Stimulated activated CD4-positive, alpha-beta T cell treated with anti-CD3 and anti-CD28 coated beads, TNF-alpha, amount 100 ng/mL, for 24 hours (primary cell): ENCODE data around the gene RPUSD3.
"Not testable (repeated sequence)": the region's sequence is repeated elsewhere in the genome, so short reads cannot be mapped to it uniquely, and the experiment has no call there.

Experiments used
- DNase-seq, 3 experiments: peaks; one replicate each; pipeline ENCODE4 v3.0.0-alpha.2; 2020; ENCODE audit warnings: low read depth in 3 of 3

The RPUSD3 gene

GRCh38 chr3:9865125-9865637 lies 21.4 kb upstream of the RPUSD3 start:
- not testable (repeated sequence) for DNase-seq

- no peak for DNase-seq
These were observed 20.6 kb upstream of the RPUSD3 start for GRCh38 chr3:9864200-9864927.

DNA sequence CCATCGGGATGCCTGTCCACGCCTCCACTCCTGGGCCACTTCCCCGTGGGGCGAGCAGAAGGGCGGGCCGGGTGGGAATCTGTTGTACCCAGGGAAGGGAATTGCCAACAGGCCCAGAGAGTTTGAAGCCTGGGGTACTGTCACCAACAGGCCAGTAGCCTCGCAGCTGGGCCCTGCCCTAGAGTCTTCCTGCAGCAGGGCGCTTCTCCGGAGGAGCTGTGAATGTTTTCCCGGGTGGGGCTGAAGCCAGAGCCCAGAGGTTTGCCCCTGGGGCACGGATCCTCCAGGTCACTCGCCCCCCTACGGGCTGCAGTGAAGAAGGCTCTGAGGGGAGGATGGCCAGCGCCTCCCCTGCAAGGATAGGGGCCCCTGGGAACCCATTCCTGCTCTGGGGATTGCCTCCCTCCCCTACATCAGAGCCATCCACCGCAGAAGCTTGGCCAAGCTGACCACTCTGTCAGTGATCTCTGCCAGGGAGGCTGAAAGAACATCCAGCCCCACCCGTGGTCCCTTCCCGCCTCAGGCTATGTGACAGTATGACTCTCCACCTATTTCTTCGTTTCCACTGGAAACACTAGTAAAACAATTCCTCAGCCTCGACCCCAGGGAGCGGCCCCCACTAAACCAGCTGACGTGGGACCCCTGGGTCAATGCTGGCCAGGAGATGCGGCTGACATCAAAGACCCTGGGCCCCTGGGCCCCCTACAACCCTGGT lies 19.4 kb upstream of the RPUSD3 start:
- DNase-seq: no peak

- peak in 1 of 3 experiments; percentile 21 for DNase-seq
These were observed 18.7 kb upstream of the RPUSD3 start for GRCh38 chr3:9862391-9863057.

DNA sequence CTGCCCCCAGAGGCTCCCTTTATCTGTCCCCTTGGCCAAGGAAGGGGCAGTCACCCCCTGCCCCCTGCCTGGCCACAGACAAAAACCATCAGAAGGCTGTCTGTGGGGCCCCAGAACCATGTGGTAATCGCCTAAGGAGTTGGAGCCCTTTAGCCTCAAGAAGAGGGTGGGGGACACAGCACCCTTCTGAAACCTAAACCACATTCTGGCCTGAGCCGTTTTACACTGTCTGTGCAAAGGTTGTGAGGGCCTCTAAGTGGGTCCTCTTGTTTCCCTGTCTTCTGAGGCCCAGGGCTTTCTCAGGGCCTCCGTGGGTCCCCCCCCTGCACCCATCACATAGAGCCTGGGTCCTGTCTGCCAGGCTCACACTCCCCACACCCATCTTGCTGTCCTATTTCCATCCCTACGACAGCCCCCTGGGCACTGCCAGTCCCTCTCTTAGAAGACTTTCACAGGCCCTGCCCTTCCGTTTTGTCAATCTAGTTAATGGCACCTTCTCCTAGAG lies 17.9 kb upstream of the RPUSD3 start:
- no peak for DNase-seq

DNA sequence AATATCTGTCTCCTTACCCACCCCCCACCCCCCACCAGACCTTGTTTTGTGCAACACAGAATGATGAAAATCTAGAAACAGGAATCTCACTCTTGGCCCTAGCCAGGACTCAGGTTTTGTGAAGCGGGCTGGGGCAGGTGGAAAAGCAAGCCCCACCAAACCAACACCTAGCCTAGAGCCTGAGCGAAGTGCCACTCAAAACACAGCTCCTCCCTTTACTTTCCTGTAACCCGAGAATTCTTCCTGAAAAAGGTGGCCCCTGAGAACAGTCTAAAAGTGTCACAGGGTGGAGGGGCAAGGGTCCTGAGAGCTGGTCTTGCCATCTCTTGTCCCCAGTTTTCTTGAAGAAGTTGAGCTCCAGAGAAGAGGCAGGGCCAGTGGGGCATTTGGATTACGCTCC lies 17.4 kb upstream of the RPUSD3 start:
- no peak for DNase-seq

- no peak for DNase-seq
These were observed 15.8 kb upstream of the RPUSD3 start for GRCh38 chr3:9859530-9860025.

GRCh38 chr3:9855594-9855993 lies 11.8 kb upstream of the RPUSD3 start:
- no peak for DNase-seq

DNA sequence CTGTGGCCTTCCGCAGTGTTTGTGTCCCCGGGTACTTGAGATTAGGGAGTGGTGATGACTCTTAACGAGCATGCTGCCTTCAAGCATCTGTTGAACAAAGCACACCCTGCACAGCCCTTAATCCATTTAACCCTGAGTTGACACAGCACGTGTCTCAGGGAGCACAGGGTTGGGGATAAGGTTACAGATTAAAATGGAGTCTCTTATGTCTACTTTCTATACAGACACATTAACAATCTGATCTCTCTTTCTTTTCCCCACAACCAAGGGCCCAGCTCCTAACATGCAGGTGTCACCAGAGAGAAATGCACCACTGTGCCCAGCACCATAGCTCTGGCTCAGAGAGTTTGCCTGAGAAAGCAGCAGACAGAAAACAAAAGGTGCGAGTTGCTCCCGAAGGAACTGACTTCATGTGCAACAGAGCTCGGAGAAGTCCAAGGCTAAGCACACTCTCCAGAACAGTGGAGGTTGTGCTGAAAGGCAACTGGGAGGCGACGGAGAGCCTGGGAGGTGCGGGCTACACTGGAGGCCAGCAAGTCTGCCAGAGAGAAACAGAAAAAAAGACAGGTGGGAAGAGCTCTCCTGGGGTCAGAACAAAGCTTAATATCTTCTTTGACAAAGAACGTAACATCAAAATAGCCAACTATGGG lies 10.6 kb upstream of the RPUSD3 start:
- not testable (repeated sequence) for DNase-seq

- no peak for DNase-seq
These were observed 8.7 kb upstream of the RPUSD3 start for GRCh38 chr3:9852528-9852927.

DNA sequence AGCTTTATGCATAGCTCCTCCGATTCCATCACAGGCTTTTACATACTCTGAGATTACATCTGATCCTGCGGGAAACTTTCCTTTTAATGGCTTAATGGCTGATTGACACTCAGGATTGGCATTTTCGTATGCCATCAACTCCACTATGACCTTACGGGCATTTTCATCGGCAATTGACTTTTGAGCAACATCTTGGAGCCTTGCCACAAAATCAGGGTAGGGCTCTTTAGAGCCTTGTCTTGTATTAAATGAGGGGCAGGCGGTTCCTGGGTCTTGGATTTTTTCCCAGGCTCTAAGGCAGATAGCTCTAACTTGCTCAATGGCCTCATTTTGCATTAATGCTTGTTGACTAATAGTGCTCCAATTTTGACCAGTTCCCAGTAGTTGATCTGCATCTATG lies 8.1 kb upstream of the RPUSD3 start:
- not testable (repeated sequence) for DNase-seq

DNA sequence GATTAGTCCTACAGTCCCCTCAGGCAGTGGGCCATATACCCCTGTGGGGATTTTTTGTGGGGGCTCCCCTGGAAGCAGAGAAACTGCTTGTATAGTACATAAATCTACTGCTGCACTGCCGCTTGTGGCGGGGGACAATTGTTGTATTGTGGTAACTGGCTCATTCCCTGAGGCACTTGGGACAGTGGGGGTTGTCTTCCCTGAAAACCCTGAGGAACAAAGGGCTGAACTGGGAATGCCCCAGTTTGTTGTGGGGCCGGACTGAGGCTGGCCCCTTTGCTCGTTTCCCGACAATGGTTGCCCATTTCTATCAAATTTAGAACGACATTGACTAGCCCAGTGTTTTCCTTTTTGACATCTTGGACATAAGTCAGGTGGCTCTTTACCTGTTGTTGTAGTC lies 7.6 kb upstream of the RPUSD3 start:
- not testable (repeated sequence) for DNase-seq

- not testable (repeated sequence) for DNase-seq
These were observed 5.1 kb upstream of the RPUSD3 start for GRCh38 chr3:9848860-9849259.

DNA sequence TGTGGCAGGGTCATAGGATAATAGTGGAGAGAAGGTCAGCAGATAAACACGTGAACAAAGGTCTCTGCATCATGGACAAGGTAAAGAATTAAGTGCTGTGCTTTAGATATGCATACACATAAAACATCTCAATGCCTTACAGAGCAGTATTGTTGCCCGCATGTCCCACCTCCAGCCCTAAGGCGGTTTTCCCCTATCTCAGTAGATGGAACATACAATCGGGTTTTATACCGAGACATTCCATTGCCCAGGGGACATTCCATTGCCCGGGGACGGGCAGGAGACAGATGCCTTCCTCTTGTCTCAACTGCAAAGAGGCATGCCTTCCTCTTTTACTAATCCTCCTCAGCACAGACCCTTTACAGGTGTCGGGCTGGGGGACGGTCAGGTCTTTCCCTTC lies 4.1 kb upstream of the RPUSD3 start:
- not testable (repeated sequence) for DNase-seq

DNA sequence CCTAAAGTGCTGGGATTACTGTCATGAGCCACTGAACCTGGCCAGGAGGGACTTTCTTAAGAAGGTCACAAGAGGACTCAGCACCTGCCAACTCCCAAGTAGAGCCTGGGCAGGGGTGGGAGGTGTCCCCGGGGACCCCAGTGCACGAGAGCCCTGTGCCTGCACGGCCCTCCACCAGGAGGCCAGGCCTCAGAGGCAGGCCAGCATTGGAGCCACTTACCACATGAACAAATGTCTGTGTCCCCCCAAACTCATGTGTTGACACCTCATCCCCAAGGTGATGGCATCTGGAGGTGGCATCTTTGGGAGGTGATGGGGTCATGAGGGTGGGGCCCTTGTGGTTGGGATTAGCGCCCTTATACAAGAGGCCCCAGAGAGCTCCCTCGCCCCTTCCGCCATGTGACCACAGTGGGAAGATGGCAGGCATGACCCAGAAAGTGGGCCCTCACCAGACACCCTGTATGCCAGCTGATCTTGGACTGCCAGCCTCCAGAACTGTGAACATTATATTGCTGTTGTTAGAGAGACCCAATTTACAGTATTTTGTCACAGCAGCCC lies 3.2 kb upstream of the RPUSD3 start:
- no peak for DNase-seq

DNA sequence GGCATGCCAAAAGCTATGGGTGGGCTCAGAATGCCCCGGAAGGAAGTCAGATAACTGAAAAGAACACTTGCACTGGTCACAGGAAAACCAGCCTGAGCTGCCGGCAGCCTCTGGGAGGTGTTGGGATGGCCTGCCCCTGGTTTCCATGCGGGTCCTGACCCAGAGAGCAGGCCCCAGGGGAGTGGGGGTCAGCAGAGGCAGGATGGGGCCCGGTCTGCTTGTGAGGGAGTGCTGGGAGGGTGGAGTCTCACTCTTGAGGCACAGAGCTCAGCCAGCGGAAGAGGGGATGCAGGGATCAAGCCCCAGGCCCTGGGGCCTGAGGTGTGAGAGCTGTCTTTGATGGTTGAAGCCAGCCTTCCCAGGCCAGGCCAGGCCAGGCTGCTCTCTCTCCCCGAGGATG lies 2.4 kb upstream of the RPUSD3 start:
- DNase-seq: no peak

DNA sequence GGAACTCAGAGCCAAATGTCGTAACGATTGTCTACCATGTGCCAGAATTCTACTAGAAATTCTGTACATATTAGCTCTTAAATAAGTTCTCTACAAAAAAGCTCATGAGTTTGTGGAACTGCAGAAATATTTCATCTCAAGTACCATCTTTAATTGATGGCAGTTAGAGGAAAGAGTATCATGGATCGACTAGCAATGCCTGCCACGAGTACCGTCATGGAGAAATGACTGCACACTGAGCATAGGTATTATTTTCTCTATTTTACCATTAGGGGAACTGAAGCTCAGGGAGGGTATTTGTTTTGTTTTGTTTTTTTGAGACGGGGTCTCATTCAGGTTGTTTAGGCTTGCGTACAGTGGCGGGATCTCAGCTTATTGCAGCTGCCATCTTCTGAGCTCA lies 2.8 kb downstream of the RPUSD3 start:
- no peak for DNase-seq

GRCh38 chr3:9838856-9839255 lies 5.0 kb downstream of the RPUSD3 start:
- no peak for DNase-seq

DNA sequence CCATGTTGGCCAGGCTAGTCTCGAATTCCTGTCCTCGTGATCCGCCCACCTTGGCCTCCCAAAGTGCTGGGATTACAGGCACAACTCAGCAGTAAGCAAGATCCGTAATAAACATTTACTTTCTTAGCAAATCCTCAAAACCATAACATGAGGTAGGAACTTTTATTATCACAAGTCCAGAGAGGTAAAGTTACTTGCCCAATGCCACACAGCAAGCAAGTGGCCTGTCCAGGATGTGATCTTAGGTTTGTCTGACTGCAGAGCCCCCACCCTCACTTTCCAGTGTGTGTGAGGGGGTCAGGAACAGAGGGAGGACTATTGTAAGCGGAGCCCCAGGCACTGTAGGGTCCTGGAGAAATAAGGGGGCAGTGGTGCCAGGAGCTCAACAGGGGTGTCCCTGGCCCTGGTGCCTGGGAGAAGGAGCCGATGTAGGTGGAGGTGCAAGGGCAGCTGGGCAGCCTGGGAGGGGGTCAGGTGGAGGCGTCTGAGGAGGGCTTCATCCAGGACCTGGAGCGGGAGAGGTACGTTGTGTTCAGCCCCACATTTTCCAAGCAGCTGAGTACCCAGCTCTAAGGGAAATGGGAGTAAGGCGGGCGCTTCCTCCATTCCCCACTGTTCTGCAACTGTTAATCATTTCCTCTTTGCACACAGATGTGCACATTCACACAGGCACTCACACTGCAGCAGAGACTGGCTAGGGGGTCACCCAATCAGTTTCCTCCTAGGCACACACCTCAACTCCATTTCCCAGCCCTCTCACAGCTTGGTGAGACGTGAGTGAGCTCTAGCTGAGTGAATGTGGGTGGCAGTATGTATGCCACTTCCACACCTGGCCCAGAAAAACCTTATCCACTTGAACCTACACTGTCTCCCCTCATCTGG lies 5.9 kb downstream of the RPUSD3 start:
- DNase-seq: no peak
